Measurements from ENCODE around the gene C9orf78. TPM values are rescaled to one million over a fixed set of nuclear protein-coding genes. Genes with fewer than 3 reads are reported as not detected.

Gene C9orf78
- total and polyA plus RNA-seq, 2 experiments from 2014 or later = 34.4 to 84.6 TPM

DNA sequence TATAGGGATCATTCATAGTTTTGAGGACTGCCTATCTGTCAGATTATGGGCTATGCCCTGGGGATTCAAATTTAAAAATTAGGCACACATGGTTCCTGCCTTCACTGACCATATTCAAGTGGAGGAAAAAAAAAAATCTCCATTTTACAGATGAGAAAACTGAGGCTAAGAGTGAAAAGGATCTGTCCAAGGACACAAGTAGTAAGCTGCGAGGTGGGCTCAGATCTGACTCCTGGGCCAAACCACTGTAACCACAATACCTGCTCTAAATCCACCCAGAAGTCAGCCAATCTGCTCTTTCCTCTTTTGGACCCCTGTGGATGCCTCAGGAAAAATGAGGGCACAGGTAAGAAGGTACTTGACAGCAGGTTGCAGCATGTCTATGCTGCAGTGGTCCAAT, 8.3 kb downstream of the C9orf78 start:
- Mint-ChIP-seq H3K4me3 (no peak overlapping the region), H3K27me3 (ENCODE audit: insufficient read depth, low read depth, poor library complexity) (peaks cover 15% of the 10 kb centered on the region), H3K36me3 (ENCODE audit: low read depth) (peaks cover 54% of the 10 kb centered on the region), H3K4me1 (peaks cover 7% of the 10 kb centered on the region), H3K27ac (no peak overlapping the region), H3K9me3 (peaks cover 2% of the 10 kb centered on the region; the same call in 1 of the 3 replicates)
- Histone ChIP-seq H3K79me2 (replicated peaks; ENCODE audit: insufficient read depth) (peaks cover 13% of the 10 kb centered on the region), H3K27ac (ENCODE audit: low read depth) (no peak overlapping the region), H3K4me3 (no peak overlapping the region), H4K20me1 (replicated peaks; ENCODE audit: insufficient read depth) (no peaks in the 10 kb centered on the region), H3K4me2 (no peak overlapping the region), H3K27me3 (ENCODE audit: insufficient read depth) (no peaks in the 10 kb centered on the region), H2AFZ (no peak overlapping the region), H3F3A (replicated peaks; ENCODE audit: low read depth) (no peaks in the 10 kb centered on the region), H3K4me1 (ENCODE audit: insufficient read depth) (no peaks in the 10 kb centered on the region), H3K36me3 (ENCODE audit: insufficient read depth) (peaks cover 18% of the 10 kb centered on the region), H3K9me2 (ENCODE audit: insufficient read depth) (no peaks in the 10 kb centered on the region)
- no peak for ATAC-seq
- DNase-seq (ENCODE audit: low spot score) = no peak
- TF ChIP-seq ZNF114 (CRISPR knock-in tag; IDR thresholded peaks at IDR 0.05) (no peak), JUNB (IDR thresholded peaks at IDR 0.05; ENCODE audit: unreplicated experiment) (no peak), EZH2 (IDR thresholded peaks at IDR 0.05; ENCODE audit: low read depth, unreplicated experiment) (no peak), CREB1 (CRISPR knock-in tag; IDR thresholded peaks at IDR 0.05; ENCODE audit: low read depth) (no peak)
- TF ChIP-seq, protein P1, sequence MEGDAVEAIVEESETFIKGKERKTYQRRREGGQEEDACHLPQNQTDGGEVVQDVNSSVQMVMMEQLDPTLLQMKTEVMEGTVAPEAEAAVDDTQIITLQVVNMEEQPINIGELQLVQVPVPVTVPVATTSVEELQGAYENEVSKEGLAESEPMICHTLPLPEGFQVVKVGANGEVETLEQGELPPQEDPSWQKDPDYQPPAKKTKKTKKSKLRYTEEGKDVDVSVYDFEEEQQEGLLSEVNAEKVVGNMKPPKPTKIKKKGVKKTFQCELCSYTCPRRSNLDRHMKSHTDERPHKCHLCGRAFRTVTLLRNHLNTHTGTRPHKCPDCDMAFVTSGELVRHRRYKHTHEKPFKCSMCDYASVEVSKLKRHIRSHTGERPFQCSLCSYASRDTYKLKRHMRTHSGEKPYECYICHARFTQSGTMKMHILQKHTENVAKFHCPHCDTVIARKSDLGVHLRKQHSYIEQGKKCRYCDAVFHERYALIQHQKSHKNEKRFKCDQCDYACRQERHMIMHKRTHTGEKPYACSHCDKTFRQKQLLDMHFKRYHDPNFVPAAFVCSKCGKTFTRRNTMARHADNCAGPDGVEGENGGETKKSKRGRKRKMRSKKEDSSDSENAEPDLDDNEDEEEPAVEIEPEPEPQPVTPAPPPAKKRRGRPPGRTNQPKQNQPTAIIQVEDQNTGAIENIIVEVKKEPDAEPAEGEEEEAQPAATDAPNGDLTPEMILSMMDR (conservative IDR thresholded peaks at IDR 0.05; ENCODE audit: low read depth in 2 of 2) = no peak

DNA sequence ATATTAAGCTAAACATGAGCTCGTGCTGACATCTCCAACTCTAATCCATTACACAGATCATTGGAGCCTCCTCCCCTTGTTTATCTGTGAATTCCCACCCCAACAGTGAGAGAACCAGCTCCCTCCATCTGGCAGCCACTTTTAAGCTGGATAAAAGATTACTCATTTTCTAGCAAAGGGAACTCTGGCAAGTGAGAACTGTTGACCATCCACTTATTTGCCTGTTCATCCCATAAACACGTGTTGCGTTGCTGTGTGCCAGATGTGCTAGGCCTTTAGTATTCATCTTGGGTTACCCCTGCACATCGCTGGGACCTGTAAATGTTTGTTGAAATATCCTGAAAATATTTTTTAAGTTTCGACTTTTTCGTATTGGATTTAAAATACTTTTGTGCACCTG, 8.7 kb downstream of the C9orf78 start:
- H4K20me1 ChIP-seq (replicated peaks; ENCODE audit: insufficient read depth) = no peaks in the 10 kb centered on the region
- H3K4me2 ChIP-seq = no peak overlapping the region
- DNase-seq (ENCODE audit: low spot score) = no peak
- peaks cover 19% of the 10 kb centered on the region for H3K36me3 ChIP-seq (ENCODE audit: insufficient read depth)
- H3K4me3 ChIP-seq = no peak overlapping the region
- Mint-ChIP-seq H3K27ac (no peak overlapping the region), H3K4me3 (no peak overlapping the region), H3K36me3 (ENCODE audit: low read depth) (peaks cover 54% of the 10 kb centered on the region), H3K27me3 (ENCODE audit: insufficient read depth, low read depth, poor library complexity) (peaks cover 15% of the 10 kb centered on the region), H3K4me1 (peaks cover 7% of the 10 kb centered on the region), H3K9me3 (peaks cover 2% of the 10 kb centered on the region; the same call in 1 of the 3 replicates)
- H3F3A ChIP-seq (replicated peaks; ENCODE audit: low read depth) = 0 out of 2 replicates have a peak, but pooled peaks cover 2% of the 10 kb centered on the region
- ATAC-seq = no peak
- no peaks in the 10 kb centered on the region for H3K4me1 ChIP-seq (ENCODE audit: insufficient read depth)
- H3K9me2 ChIP-seq (ENCODE audit: insufficient read depth) = no peaks in the 10 kb centered on the region
- no peak overlapping the region for H3K27ac ChIP-seq (ENCODE audit: low read depth)
- no peak overlapping the region for H2AFZ ChIP-seq
- H3K79me2 ChIP-seq (replicated peaks; ENCODE audit: insufficient read depth) = peaks cover 17% of the 10 kb centered on the region
- H3K27me3 ChIP-seq (ENCODE audit: insufficient read depth) = no peaks in the 10 kb centered on the region
- TF ChIP-seq, protein P2, sequence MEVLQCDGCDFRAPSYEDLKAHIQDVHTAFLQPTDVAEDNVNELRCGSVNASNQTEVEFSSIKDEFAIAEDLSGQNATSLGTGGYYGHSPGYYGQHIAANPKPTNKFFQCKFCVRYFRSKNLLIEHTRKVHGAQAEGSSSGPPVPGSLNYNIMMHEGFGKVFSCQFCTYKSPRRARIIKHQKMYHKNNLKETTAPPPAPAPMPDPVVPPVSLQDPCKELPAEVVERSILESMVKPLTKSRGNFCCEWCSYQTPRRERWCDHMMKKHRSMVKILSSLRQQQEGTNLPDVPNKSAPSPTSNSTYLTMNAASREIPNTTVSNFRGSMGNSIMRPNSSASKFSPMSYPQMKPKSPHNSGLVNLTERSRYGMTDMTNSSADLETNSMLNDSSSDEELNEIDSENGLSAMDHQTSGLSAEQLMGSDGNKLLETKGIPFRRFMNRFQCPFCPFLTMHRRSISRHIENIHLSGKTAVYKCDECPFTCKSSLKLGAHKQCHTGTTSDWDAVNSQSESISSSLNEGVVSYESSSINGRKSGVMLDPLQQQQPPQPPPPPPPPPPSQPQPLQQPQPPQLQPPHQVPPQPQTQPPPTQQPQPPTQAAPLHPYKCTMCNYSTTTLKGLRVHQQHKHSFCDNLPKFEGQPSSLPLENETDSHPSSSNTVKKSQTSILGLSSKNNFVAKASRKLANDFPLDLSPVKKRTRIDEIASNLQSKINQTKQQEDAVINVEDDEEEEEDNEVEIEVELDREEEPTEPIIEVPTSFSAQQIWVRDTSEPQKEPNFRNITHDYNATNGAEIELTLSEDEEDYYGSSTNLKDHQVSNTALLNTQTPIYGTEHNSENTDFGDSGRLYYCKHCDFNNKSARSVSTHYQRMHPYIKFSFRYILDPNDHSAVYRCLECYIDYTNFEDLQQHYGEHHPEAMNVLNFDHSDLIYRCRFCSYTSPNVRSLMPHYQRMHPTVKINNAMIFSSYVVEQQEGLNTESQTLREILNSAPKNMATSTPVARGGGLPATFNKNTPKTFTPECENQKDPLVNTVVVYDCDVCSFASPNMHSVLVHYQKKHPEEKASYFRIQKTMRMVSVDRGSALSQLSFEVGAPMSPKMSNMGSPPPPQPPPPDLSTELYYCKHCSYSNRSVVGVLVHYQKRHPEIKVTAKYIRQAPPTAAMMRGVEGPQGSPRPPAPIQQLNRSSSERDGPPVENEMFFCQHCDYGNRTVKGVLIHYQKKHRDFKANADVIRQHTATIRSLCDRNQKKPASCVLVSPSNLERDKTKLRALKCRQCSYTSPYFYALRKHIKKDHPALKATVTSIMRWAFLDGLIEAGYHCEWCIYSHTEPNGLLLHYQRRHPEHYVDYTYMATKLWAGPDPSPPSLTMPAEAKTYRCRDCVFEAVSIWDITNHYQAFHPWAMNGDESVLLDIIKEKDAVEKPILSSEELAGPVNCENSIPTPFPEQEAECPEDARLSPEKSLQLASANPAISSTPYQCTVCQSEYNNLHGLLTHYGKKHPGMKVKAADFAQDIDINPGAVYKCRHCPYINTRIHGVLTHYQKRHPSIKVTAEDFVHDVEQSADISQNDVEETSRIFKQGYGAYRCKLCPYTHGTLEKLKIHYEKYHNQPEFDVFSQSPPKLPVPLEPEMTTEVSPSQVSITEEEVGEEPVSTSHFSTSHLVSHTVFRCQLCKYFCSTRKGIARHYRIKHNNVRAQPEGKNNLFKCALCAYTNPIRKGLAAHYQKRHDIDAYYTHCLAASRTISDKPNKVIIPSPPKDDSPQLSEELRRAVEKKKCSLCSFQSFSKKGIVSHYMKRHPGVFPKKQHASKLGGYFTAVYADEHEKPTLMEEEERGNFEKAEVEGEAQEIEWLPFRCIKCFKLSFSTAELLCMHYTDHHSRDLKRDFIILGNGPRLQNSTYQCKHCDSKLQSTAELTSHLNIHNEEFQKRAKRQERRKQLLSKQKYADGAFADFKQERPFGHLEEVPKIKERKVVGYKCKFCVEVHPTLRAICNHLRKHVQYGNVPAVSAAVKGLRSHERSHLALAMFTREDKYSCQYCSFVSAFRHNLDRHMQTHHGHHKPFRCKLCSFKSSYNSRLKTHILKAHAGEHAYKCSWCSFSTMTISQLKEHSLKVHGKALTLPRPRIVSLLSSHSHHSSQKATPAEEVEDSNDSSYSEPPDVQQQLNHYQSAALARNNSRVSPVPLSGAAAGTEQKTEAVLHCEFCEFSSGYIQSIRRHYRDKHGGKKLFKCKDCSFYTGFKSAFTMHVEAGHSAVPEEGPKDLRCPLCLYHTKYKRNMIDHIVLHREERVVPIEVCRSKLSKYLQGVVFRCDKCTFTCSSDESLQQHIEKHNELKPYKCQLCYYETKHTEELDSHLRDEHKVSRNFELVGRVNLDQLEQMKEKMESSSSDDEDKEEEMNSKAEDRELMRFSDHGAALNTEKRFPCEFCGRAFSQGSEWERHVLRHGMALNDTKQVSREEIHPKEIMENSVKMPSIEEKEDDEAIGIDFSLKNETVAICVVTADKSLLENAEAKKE (CRISPR knock-in tag; IDR thresholded peaks at IDR 0.05) = no peak
- TF ChIP-seq, protein P3, sequence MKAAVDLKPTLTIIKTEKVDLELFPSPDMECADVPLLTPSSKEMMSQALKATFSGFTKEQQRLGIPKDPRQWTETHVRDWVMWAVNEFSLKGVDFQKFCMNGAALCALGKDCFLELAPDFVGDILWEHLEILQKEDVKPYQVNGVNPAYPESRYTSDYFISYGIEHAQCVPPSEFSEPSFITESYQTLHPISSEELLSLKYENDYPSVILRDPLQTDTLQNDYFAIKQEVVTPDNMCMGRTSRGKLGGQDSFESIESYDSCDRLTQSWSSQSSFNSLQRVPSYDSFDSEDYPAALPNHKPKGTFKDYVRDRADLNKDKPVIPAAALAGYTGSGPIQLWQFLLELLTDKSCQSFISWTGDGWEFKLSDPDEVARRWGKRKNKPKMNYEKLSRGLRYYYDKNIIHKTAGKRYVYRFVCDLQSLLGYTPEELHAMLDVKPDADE (IDR thresholded peaks at IDR 0.05) = no peak
- no peak for TF ChIP-seq ZNF331 (CRISPR knock-in tag; IDR thresholded peaks at IDR 0.05; ENCODE audit: low read depth)
- no peak for TF ChIP-seq CREB1 (CRISPR knock-in tag; IDR thresholded peaks at IDR 0.05; ENCODE audit: low read depth)
- TF ChIP-seq ZNF114 (CRISPR knock-in tag; IDR thresholded peaks at IDR 0.05) = no peak
- TF ChIP-seq, protein P1 (conservative IDR thresholded peaks at IDR 0.05; ENCODE audit: low read depth in 2 of 2) = no peak
- TF ChIP-seq POLR2AphosphoS5 (IDR thresholded peaks at IDR 0.05; ENCODE audit: low read depth) = no peak
- no peak for TF ChIP-seq STAT1 (IDR thresholded peaks at IDR 0.05; ENCODE audit: unreplicated experiment)
- TF ChIP-seq NANOG (IDR thresholded peaks at IDR 0.05; ENCODE audit: borderline replicate concordance) = no peak
